Measurements from ENCODE around the gene LMF1. TPM values are rescaled to one million over a fixed set of nuclear protein-coding genes. Genes with fewer than 3 reads are reported as not detected.

LMF1 gene
- total and polyA plus RNA-seq, 9 of the 15 experiments (the other 6 are each of a cell fraction or from before 2014, with no cell fraction given): 0.11 to 1.6 (median 0.55) TPM; not detected in 1

GRCh38 chr16:930076-930475 lies 40.7 kb downstream of the LMF1 start (continued):
- TF ChIP-seq GTF2B (IDR thresholded peaks at IDR 0.05; ENCODE audit: extremely low read depth, insufficient read length) (no peak), TGIF2 (CRISPR knock-in tag; IDR thresholded peaks at IDR 0.05) (no peak), MEIS2 (IDR thresholded peaks at IDR 0.05; ENCODE audit: partially characterized antibody) (no peak), CHD1 (IDR thresholded peaks at IDR 0.05; ENCODE audit: low read length) (no peak), SMAD2 (IDR thresholded peaks at IDR 0.05; ENCODE audit: low read depth, low read length) (no peak), TBP (optimal IDR thresholded peaks at IDR 0.05; ENCODE audit: low read depth, low read length) (no peak), E2F3 (CRISPR knock-in tag; IDR thresholded peaks at IDR 0.05) (no peak), ZNF79 (CRISPR knock-in tag; IDR thresholded peaks at IDR 0.05; ENCODE audit: low read depth) (no peak), ZNF431 (CRISPR knock-in tag; IDR thresholded peaks at IDR 0.05) (no peak)

- Histone ChIP-seq H3K9me3 (replicated peaks; ENCODE audit: control insufficient read depth, insufficient read depth, low read depth, low read length) (no peaks in the 10 kb centered on the region; the same call in 1 of the 2 replicates), H3K36me3 (ENCODE audit: control insufficient read depth, insufficient read depth, low read length) (no peaks in the 10 kb centered on the region), H4K20me1 (replicated peaks; ENCODE audit: control insufficient read depth, insufficient read depth, low read length) (peaks cover 24% of the 10 kb centered on the region), H3K79me2 (ENCODE audit: control insufficient read depth, insufficient read depth, low read length) (no peaks in the 10 kb centered on the region), H3K4me2 (ENCODE audit: insufficient read depth, low read length) (no peak overlapping the region), H3K4me1 (replicated peaks in 1 of 2; ENCODE audit: control insufficient read depth in 2 of 2, insufficient read depth in 2 of 2, low read length in 2 of 2) (peaks cover 0 to 7% of the 10 kb centered on the region in 2 experiments; a peak in 1 of 5 replicates), H3K27me3 (ENCODE audit: control insufficient read depth in 2 of 2, insufficient read depth in 2 of 2, low read length in 2 of 2) (peaks cover 38 to 90% of the 10 kb centered on the region in 2 experiments), H2AFZ (ENCODE audit: low read depth, low read length) (no peak overlapping the region), H3K27ac (ENCODE audit: extremely low read depth, low read depth, low read length) (no peak overlapping the region), H3K9ac (ENCODE audit: insufficient read depth in 1 of 2, low read depth in 2 of 2, low read length in 2 of 2) (no peak overlapping the region), H3K9me1 (ENCODE audit: control insufficient read depth, insufficient read depth, low read length) (no peaks in the 10 kb centered on the region), H3K4me3 (no peak overlapping the region)
- in situ Hi-C loops (cut with MboI) (no loop called here), intact Hi-C loops (cut with micrococcal nuclease) (no loop called here)
- WGBS (ENCODE audit: insufficient coverage, low coverage, missing lambda C conversion rate): 8% methylated on average over 43 of the region's 45 CpGs
- FAIRE-seq (no peak), DNase-seq (ENCODE audit: extremely low read depth in 1 of 4, low spot score in 3 of 4) (no peak), ATAC-seq (no peak)
- CTCF ChIA-PET (ENCODE audit: low intra/inter-chr PET ratio): no interaction called here
- POLR2A ChIA-PET: interaction anchor here (0.6 kb wide), 1 partner anchor 190 kb away, joined by 4 read pairs; no protein-coding TSS in a partner anchor
- BruUV-seq (replicated peaks): no TSS peak
- TF ChIP-seq NR2C1 (IDR thresholded peaks at IDR 0.05) (no peak), NR2C1 (tag; IDR thresholded peaks at IDR 0.05) (no peak), ZNF609 (CRISPR knock-in tag; IDR thresholded peaks at IDR 0.05; ENCODE audit: borderline replicate concordance) (no peak), POLR3A (IDR thresholded peaks at IDR 0.05; ENCODE audit: borderline replicate concordance, extremely low read depth, insufficient read depth, insufficient read length) (no peak), MAFG (tag; conservative IDR thresholded peaks at IDR 0.05) (no peak), GATAD2B (IDR thresholded peaks at IDR 0.05; ENCODE audit: borderline replicate concordance) (no peak), NRF1 (conservative IDR thresholded peaks at IDR 0.05 in 1 of 2, IDR thresholded peaks at IDR 0.05 in 1 of 2) (no peak)
Measured at GRCh38 chr16:929227-930073, 41.3 kb downstream of the LMF1 start.

Data from K562 (cell line).